Measurements from ENCODE around the gene POLG.
"Not testable (repeated sequence)": the region's sequence is repeated elsewhere in the genome, so short reads cannot be mapped to it uniquely, and the experiment has no call there.

POLG gene

DNA sequence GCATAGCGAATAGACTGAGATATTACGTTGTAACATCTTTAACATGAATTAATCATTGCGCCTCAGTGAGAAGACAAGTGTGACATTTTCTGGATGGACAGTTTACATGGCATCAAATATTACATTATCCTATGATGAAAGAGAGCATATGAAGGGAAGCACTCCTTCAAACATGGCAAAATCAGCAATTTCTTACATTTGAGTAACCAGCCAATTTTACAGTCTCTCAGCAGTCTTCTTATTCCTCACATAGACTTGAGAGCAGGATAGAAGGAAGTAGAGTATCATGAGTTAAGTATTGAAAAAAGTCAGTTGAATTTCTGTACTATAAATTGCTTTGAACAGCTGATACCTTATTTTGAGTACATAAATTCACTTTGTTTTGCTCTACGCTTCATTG, 52.0 kb downstream of the POLG start:
- no peak for DNase-seq (ENCODE audit: low read depth in 2 of 2)

DNA sequence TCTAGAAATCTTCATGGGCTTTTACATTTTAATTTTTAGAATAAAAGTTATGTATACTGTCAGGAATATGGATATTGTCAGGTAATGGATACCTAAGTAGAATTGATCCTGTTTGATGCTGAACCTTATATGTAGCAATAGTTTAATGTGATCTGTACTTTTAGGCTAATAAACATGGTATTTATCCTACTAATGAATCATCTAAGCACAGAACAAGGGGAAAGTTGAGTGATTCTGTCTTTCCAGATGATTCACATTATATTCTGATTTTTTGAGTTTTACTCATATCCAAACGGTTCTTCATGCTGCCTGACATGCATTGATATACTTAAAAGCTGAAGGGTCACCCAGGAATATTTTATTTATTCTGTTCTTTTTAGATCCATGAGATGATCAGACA, 56.3 kb downstream of the POLG start:
- no peak for DNase-seq (ENCODE audit: low read depth in 2 of 2)

DNA sequence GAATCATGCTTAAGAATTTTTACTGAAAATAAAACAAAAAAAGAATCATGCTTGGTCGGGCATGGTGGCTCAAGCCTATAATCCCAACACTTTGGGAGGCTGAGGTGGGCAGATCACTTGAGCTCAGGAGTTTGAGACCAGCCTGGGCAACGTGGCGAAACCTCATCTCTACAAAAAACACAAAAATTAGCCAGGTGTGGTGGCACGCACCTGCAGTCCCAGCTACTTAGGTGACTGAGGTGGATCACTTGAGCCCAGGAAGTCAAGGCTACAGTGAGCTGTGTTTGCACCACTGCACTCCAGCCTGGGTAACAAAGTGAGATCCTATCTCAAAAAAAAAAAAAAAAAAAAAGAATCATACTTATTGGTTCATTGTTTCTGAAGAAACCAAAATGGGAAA, 57.3 kb downstream of the POLG start:
- DNase-seq (ENCODE audit: low read depth in 2 of 2): not testable (repeated sequence)
